GM19023 (cell line): ENCODE measurements around the gene ATP1B1.
"Not testable (repeated sequence)": the region's sequence is repeated elsewhere in the genome, so short reads cannot be mapped to it uniquely, and the experiment has no call there.

Source experiments
- ATAC-seq: cut with Tn5 transposase; IDR thresholded peaks from one replicate; pipeline ENCODE4 v1.9.1; 2021; ENCODE audit warnings: mild to moderate bottlenecking, moderate library complexity; ENCODE audit not compliant: unreplicated experiment

Gene ATP1B1

DNA sequence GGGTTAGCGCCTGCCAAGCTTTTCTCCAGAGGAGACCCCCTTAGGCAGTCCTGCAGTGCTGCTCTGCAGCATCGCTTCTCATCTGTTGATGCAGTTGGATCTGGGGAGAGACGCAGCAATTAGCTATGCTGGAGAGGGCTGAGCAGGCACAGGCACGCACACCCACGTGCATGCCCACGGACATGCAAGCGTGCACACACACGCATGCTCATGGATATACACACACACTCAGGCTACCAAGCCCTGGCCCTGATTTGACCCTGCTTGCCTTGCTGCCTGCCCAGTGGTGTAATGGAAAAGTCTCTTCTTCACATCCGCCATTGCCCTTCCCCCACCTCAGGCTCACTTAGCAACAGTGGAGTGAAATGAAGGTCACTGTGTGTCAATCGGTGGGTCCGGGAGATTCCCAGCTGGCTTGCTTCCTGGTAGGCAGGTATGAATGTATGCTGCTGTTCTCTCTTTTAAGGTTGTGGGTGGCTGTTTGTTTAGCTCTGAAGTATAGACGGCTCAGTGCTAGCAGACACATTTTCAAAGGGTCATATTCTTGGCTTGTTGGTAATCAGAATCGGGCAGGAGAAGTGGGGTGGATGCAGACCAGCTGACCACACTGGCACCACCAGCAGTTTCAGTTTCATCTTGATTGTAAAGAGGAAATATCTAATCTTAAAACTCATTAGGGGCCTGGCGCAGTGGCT, 9.5 kb downstream of the ATP1B1 start:
- no peak for ATAC-seq

GRCh38 chr1:169117014-169117413, 10.5 kb downstream of the ATP1B1 start:
- no peak for ATAC-seq

DNA sequence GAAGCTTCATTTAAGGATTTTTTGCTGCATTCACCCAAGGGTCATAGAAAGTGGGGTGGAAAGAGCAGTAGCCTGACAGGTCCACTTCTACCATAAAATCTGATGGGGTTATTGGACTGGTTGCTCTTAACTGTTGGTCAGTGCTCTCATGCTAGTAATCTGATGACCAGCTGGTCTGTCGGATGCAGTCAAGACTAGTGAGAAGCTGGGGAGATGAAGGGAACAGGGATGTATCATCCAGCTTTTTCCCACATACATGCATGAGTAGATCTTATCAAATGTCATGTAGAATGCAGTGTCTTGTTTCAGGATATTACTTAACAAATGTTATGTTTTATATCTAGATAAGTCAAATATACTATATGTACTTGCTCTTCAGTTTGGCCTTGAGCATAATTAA, 11.1 kb downstream of the ATP1B1 start:
- no peak for ATAC-seq

GRCh38 chr1:169118227-169118626, 11.7 kb downstream of the ATP1B1 start:
- ATAC-seq = no peak

DNA sequence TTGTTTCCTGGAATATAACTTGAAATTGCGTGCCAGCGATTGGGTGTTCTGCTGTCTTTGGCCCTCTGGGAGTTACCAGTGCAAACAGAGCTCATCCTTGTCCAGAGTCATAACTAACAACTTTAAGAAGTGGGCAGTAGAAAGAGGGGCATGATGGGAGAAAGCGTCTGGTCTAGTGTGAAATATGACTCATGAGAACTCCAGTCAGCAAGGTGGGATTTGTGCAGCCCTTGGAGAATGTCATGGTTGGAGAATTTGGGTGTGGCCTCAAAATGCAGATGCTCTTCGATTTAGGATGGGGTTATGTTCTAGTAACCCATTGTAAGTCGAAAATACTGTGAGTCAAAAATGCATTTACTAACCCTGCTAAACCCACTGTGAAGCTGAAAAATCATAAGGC, 12.9 kb downstream of the ATP1B1 start:
- ATAC-seq = no peak

GRCh38 chr1:169120066-169120465, 13.6 kb downstream of the ATP1B1 start:
- no peak for ATAC-seq

GRCh38 chr1:169121146-169121923, 14.8 kb downstream of the ATP1B1 start:
- ATAC-seq = no peak

DNA sequence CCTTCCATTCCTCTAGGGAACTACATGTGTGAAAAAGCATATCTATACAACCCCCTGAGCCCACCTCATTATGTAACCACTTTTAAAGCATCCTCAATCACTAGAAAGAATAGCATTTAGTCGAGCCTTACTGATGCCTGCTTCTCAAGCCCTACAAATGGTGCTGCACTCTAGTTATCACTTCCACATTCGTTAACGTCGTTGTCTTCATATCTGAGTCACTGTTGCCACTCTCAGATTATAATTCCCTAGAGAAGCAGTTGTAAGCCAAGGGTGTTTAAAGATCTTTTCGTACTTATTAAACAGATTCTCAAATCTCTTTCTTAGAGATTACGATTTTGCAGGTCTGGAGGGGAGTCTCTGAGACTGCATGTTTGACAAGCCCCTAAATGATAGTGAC, 16.5 kb downstream of the ATP1B1 start:
- peak; percentile 61 for ATAC-seq

GRCh38 chr1:169124459-169124858, 18.0 kb downstream of the ATP1B1 start:
- no peak for ATAC-seq

GRCh38 chr1:169125597-169125996, 19.1 kb downstream of the ATP1B1 start:
- ATAC-seq = not testable (repeated sequence)

GRCh38 chr1:169126335-169126734, 19.8 kb downstream of the ATP1B1 start:
- no peak for ATAC-seq

DNA sequence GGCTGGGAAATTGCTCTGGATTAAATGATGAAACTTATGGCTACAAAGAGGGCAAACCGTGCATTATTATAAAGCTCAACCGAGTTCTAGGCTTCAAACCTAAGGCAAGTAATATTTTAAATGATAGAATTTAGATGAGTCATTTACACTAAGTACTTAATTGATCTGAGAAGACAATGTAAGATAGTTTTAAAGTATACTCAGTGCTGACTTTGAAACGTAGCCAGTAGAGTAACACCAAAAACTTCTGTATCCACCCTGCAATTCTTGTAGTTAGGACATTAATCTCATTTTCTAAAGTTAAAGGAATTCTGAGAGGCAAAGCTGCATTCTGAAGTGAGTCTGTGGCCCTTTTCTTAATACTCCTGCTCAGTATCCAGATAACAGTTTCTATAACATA, 20.8 kb downstream of the ATP1B1 start:
- no peak for ATAC-seq

GRCh38 chr1:169128562-169128961, 22.1 kb downstream of the ATP1B1 start:
- no peak for ATAC-seq

GRCh38 chr1:169129109-169129784, 22.8 kb downstream of the ATP1B1 start:
- no peak for ATAC-seq

DNA sequence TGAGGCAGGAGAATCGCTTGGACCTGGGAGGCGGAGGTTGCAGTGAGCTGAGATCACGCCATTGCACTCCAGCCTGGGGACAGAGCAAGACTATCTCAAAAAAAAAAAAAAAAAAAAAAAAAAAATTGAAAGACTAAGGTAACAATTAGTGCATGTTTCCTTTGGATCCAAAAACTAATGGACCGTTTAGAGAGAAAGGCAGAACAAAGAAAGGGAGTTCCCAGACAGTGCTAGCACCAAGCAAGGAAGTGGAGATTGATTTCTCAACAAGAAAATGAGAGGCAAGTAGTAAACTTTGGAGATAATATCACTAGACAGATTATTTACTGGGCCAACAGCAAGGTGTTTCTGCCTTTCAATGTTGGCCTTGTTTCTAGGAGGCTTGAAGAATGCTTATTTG, 24.2 kb downstream of the ATP1B1 start:
- no peak for ATAC-seq

GRCh38 chr1:169132512-169133227, 26.2 kb downstream of the ATP1B1 start:
- no peak for ATAC-seq

GRCh38 chr1:169133228-169133576, 26.7 kb downstream of the ATP1B1 start:
- no peak for ATAC-seq

GRCh38 chr1:169133801-169134502, 27.5 kb downstream of the ATP1B1 start:
- no peak for ATAC-seq

DNA sequence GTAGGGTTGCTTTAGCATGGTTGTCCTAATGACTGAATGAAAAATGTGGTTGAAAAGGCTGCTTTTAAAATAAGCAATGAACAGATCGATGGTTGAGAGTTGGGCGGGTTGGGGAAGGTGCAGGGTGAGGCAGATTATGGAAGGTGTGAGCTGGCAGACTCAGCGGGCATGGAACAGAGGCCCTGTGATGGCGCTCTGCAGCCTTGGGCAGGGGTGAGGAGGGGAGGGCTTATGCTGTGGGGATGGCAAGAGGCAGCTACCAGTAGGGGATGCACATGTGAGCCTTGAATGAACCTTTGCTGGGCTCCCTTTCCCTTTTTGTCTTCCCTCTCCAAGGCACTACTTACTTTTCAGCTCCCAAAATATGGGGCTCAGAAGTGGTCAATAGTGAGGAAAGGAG, 30.9 kb downstream of the ATP1B1 start:
- no peak for ATAC-seq

DNA sequence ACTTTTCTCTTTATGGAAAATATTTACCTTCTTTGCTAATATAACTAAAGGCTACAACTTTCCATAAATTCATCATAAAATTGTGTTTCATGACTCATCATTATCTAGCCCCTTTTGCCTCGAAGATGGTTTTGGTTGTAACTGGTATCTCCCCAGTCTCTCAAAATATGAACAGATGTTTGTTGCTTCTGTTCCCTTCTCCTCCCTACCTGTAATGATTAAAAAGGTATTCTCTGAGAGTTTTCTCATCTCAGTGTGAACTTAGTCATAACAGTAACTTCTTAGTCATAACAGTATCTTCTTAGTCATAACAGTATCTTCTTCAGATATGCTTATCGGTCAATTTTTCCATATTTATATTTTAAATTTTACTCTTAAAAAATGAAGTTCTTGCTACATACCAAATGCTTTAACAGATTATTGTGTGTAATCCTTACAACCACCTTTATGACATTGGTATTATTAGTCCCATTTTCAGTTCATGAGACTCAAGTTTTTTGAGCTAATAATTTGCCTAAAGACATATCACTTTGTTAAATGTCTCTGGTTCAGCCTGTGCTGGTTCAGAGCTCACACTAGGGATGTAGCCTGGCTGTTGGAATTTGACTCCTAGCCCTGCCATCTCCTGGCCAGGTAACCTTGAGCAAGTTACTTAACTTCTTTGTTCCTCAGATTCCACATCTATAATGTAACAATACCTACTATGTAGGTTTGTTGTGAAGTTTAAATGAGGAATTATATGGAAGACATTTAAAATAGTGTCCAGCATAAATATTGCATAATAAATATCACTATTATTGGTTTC, 32.6 kb downstream of the ATP1B1 start:
- ATAC-seq = peak; percentile 74
